GM21447 (cell line): Measurements from ENCODE around the gene UNC13C.
"Not testable (repeated sequence)": the region's sequence is repeated elsewhere in the genome, so short reads cannot be mapped to it uniquely, and the experiment has no call there.

Source experiments
- ATAC-seq: cut with Tn5 transposase; IDR thresholded peaks from one replicate; pipeline ENCODE4 v1.9.1; 2021; ENCODE audit not compliant: unreplicated experiment

UNC13C gene

GRCh38 chr15:54450288-54450687 lies 472.0 kb downstream of the UNC13C start:
- ATAC-seq = not testable (repeated sequence)

GRCh38 chr15:54456413-54456812 lies 478.2 kb downstream of the UNC13C start:
- ATAC-seq = no peak

GRCh38 chr15:54462511-54462913 lies 484.3 kb downstream of the UNC13C start:
- ATAC-seq = no peak

DNA sequence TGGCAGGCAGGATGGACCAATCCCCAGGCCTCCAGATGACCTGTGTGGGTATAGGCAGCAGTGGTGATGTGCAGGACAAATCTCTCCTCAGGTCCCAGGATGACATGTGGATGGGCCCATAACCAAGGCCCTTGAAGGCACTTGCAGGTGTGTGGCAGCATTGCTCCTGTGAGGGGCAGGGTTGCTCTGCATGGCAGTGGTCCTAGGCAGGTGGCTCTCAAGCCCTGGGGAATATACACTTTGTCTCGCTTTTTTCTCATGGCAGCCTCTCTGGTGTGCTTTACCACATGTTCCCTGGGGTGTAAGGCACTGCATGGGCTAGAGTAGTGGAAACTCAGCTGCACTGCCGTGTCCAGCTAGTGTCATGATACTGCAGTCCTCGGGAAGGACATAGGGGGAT lies 503.6 kb downstream of the UNC13C start:
- no peak for ATAC-seq

DNA sequence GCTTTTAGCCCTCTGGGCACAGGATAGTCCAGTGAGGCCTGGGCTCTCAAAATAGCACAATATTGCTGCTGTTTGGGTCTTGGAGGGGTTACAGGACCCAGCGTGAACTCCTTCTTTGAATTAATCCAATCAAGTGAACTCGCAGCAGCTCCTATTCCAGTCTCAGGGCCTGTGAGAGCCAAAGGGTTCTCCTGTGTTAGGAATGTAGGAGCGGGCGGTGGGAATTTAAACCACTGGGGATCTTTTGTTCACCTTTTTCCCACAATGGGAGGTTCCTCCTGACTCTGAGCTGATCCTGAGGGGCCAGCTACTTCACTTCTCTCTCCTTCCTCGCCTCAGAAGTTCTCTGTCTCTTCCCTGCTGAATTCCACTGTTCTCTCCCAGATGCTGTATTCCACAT lies 504.0 kb downstream of the UNC13C start:
- no peak for ATAC-seq

- ATAC-seq = no peak
Observed at GRCh38 chr15:54500330-54500729, 522.1 kb downstream of the UNC13C start.

DNA sequence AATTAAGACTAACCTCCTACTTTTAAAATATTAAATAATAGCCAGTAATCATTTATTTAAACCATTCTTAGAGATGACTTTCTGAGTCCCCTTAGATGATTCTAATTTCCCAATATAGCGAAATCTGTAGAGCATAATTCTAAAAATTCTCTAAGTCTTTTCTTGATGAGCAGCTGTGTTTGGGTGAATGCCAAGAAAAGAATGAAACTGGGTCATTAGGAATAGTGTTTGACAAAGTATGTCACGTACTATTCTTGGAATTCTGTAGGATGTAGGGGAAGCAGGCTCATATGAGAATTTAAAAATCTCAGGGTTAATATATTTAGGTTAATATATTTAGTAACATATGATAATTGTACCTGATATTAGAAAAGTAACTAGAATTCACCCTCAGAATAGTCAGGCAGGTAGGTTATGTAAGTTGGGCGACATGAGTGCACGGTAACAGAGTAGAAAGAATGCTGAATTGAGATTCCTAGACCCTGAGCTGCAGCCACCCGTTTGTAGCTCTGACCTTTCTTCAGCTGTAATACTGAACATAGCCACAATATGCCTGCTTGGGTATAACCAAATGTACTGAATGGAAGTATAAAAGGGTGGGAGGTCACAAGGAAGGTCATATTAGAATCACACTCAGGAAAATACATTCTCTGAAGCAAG lies 524.3 kb downstream of the UNC13C start:
- no peak for ATAC-seq

GRCh38 chr15:54504695-54505094 lies 526.5 kb downstream of the UNC13C start:
- ATAC-seq = no peak

DNA sequence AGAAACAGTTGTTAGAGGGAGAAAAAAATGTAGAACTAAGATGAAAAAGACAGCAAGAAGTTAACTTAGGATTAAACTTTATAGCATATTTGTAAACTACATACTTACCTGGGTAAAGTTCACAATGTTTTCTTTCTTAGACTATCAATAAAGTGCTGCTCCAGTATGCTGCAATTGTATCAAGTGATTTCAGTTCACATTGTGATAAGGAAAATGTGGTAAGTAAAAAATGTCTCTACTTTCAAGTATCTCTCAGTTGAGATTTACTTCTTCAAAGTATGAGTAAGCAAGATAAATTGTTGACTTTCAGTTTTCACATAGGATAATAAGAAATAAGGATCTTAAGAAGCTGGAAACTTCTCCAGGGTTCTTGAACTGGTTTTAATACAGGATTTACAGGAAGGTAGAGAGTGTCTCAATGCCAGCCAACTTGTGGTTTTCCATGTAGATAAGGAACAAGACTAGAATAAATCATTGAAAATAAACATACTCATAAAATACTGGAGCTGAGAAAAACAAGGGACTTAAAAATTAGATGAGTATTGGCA lies 528.8 kb downstream of the UNC13C start:
- ATAC-seq = no peak

DNA sequence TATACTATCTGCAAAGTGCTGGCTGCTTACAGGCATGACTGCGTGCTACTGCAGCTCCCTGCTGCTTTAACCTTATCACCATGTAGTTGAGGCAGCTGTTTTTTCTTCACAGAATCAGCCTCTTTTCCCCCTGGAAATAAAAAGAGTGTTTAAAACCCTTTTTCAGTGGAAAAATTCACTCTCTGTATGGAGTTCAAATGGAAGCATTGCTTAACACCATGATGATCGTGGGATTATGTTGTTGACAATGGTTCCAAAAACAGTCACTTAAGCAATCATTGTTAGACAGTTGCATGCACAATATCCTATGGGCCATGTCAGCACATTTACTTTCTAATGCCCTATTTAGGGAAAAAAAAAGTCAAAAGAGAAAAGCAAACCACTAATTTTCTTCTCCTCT lies 536.4 kb downstream of the UNC13C start:
- ATAC-seq = no peak

DNA sequence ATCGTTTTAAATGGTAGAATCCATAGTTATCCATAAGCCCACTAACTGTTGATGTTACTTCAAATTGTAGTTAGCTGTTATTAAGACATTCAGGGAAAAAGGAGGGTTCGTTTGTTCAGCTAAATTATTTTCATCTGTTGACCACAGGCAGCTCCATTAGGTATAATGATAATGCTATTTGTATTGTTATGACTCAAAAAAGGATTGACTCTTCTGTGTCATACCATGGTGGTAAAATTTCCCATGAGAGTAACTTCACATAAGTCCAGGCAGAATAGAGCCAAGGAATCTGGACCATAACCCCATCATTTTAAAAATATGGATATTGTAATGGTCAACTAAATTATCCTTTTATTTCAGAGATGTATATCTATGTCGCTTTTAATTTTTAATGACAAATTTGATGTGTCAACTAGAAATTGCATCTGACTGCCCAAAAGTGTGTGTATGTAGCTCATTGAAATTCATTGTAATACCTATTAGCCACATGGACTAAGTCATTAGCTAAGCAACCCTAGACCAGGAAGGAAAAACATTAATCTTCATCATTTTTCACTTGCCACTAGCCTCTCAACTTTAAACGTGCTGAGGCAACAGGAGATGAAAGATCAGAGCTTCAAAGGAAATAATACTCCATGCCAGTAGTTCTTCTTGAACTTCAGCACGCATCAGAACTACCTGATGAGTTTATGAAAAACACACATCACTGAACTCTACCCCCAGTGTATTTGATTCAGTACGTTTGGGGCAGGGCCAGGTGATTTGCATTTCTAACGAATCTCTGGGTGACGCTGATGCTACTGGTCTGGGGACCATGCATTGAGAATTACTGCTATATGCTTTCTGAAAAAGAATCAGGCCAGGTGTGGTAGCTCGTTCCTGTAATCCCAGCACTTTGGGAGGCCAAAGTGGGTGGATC lies 537.7 kb downstream of the UNC13C start:
- ATAC-seq = no peak

DNA sequence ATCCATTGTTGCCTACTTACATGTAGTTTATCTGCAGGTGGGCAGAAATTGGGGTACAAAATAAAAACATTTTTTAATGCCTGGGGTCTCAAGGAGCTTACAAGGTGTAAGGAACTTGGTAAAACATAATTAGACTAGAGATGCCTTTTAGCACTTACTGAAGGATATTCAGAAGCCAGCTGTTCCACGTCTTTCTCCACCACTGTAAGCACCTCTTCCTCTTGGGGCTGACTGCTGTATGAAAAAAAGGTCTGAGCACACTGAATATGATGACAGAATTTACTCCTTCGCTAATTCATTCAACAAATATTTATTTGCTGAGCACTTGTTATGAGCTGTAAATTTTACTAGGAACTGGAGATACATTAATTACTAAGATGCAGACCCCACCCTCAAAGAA lies 539.1 kb downstream of the UNC13C start:
- ATAC-seq = no peak

GRCh38 chr15:54518156-54518882 lies 540.1 kb downstream of the UNC13C start:
- ATAC-seq = no peak

DNA sequence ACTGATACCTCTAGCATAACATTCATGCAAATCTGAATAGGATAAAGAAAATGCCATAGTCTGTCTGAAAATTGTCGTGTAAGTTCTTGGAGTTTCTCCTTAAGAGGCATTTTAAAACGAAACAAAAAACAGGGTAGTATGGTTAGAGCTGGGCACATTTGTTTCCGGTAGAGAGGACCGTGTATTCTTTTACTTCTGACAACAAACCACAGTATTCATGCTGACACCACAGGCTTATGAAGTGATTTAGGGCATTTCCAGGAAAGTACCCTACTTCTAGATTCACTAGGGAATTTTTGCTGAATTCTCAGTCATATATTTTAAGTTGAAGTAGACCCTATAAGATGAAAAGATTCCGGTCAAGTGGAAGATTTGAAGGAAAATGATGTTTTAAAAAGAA lies 541.3 kb downstream of the UNC13C start:
- peak; percentile 86 for ATAC-seq

GRCh38 chr15:54520616-54521015 lies 542.4 kb downstream of the UNC13C start:
- ATAC-seq = no peak

DNA sequence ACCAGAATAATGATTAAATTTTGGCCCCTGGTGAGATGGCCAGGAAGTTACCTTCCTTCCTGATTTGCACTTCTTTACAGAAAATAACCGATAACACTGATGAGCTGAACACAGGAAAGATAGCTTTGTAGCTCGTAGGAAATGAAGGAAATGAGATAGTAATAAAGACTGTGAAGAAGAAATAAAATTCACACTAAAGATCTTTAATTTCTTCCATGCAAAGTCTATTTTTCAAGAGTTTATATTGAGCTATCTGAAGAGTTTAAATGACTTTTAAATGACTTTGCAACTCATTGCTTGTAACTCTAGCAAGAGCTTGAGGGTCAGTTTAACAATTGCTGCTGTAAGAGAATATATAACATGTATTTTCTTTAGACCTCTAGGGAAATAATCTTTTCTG lies 543.0 kb downstream of the UNC13C start:
- ATAC-seq = no peak

DNA sequence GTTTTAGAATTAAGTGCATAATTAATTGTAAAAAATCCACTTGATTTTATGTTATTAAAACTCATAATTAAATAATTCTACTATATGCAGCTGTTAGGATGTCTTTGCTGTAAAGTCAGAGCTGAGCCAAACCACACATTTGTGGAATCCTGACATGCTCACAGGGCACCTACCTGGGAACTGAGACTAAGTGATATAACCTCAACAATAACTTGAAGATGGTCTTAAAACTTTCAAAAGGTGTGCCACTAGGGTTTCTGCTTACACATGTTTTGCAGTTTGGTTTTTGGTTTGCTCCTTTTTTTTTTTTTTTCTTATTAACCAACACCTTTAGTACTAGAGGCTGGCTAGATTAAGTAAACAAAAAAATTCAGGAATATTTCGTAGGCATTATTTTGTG lies 549.8 kb downstream of the UNC13C start:
- no peak for ATAC-seq

- no peak for ATAC-seq
Observed at GRCh38 chr15:54540721-54541120, 562.5 kb downstream of the UNC13C start.

DNA sequence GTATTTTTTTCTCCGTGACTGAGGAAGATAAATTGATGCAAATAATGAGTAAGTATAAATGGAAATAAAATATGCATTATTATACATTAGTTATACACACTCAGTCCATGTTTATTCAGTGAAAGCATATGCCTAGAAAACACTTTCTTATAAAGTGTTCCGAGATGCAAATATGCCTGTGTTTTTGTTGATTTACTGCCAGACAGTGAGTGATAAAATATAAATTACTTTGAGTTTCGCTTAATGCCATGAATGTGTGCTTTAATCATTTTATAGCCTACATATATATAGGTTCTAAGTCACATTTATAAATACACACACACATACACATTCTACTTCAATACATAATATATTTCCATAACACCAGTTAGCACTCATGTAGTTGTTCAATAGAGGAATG lies 569.2 kb downstream of the UNC13C start:
- no peak for ATAC-seq

DNA sequence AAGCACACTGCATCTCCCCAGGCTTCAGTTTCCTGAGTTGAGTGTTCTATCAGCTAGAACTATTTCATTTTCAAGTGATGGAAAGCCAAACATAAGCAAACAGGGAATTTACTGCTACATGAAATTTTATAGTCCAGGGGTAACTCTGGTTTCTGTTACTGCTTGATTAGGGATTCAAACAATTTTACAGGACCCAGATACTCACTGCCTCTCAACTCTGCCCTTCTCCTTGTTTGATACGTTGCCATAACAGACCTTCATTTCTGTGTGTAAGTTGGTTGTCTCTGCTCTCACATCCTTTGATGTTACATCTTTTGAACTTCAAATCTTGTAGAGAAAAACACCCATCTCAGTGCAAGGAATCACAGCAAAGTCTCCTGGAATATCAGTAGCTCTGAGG lies 572.7 kb downstream of the UNC13C start:
- ATAC-seq = no peak

DNA sequence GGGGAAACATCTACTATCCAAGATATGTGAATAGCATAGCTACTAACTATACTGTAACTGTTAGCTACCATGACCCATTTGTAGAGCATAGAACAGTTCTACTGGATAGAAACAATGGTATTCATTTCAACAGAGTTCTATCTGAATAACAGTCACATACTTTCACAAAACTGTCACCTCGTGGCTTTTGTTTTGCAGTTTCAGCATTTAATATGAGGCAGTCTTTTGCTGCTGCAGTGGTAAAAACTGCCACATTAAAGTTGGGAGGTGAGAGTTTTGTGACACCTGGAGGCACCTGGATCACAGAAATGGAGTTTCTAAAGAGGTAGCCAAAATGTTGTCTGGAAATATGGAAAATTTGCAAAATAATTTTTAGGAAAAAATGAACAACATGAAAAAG lies 578.0 kb downstream of the UNC13C start:
- ATAC-seq = no peak
